ENCODE results near the gene BLTP1. TPM values are rescaled to one million over a fixed set of nuclear protein-coding genes. Genes with fewer than 3 reads are reported as not detected.

BLTP1 gene, protein sequence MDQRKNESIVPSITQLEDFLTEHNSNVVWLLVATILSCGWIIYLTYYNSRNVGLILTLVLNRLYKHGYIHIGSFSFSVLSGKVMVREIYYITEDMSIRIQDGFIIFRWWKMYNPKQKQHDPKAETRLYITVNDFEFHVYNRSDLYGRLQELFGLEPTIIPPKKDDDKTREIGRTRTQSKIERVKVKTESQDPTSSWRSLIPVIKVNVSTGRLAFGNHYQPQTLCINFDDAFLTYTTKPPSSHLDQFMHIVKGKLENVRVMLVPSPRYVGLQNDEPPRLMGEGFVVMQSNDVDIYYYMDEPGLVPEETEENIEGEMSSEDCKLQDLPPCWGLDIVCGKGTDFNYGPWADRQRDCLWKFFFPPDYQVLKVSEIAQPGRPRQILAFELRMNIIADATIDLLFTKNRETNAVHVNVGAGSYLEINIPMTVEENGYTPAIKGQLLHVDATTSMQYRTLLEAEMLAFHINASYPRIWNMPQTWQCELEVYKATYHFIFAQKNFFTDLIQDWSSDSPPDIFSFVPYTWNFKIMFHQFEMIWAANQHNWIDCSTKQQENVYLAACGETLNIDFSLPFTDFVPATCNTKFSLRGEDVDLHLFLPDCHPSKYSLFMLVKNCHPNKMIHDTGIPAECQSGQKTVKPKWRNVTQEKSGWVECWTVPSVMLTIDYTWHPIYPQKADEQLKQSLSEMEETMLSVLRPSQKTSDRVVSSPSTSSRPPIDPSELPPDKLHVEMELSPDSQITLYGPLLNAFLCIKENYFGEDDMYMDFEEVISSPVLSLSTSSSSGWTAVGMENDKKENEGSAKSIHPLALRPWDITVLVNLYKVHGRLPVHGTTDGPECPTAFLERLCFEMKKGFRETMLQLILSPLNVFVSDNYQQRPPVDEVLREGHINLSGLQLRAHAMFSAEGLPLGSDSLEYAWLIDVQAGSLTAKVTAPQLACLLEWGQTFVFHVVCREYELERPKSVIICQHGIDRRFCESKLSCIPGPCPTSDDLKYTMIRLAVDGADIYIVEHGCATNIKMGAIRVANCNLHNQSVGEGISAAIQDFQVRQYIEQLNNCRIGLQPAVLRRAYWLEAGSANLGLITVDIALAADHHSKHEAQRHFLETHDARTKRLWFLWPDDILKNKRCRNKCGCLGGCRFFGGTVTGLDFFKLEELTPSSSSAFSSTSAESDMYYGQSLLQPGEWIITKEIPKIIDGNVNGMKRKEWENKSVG (N-terminal part only)
- 92.9 and 105 TPM in 2 replicates for total RNA-seq

DNA sequence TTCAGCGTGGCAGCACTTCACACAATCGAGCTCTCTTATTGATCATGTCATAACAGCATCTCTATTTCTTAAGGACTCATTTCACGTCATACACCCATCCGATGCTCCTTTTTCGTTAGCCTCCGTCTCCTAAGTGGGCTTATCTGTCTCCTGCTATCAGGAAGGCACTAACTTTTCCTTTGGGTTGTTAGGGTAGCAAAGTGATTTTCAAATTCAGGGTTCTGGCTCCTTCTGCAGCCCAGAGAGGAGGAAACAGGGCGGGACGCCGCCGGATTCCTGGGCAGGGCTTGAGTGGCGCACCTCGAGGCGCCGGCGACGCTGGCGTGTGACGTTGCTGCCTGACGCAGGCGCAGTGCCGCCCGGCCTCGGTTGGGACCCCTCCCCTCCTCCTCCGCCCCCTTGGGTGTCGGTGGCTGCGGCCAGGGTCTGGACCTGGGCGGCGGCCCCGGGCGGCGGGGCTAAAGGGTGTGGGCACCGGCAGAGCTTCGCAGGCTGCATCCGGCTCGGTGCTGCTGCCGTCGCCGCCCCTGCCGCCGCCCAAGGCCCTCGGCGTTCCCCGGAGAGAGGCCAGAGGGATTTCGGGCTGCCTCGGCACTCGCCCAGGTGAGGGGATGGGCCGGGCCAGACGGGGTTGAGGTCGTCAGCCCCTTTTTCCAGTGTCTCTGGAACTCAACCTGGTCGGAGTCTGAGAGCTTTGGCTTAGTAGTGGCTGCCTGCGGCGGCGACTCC lies at the start of gene BLTP1:
BLTP1 (plus strand) TSS at position 350 of the 729 bp plus-strand sequence. CDS start 18,317 bp downstream, outside the sequence.

Other genes with a start within 250 kb of the BLTP1 start
- 0.30 and 1.5 TPM in 2 replicates for gene TRPC3, start 200.3 kb upstream of the BLTP1 start, total RNA-seq
- not detected in 2 replicates for gene ADAD1, start 226.7 kb downstream of the BLTP1 start, total RNA-seq